Stimulated activated naive B cell treated with anti-CD40 and anti-IgM and Interleukin-4, amounts not matched to agents 10 μg/mL and 1 μg/mL and 100 μg/mL, for 72 hours (primary cell): ENCODE results near the gene COL16A1.

Experiments
- ATAC-seq, 2 donors: fragments of 150-1000 bp; cut with Tn5 transposase; replicated peaks; 2 replicates each; pipeline ENCODE4 v1.10.0; 2021; ENCODE audit warnings: moderate library complexity in 1 of 2
- DNase-seq: peaks from one replicate; pipeline ENCODE4 v3.0.0; 2021
- H3K27ac Mint-ChIP-seq: one replicate; pipeline ENCODE4 v1.8.0; 2022; ENCODE audit warnings: mild to moderate bottlenecking, mixed read lengths
- H3K27me3 Mint-ChIP-seq, 2 donors: one replicate each; pipeline ENCODE4 v1.8.0; 2022; ENCODE audit warnings: mixed read lengths in 2 of 2
- H3K36me3 Mint-ChIP-seq, 2 donors: one replicate each; pipeline ENCODE4 v1.8.0; 2022; ENCODE audit warnings: mixed read lengths in 2 of 2, mild to moderate bottlenecking in 1 of 2
- H3K4me1 Mint-ChIP-seq, 2 donors: one replicate each; pipeline ENCODE4 v1.8.0; 2022; ENCODE audit warnings: mixed read lengths in 2 of 2, mild to moderate bottlenecking in 1 of 2
- H3K4me3 Mint-ChIP-seq, 2 donors: one replicate each; pipeline ENCODE4 v1.8.0; 2022; ENCODE audit warnings: mild to moderate bottlenecking in 2 of 2, mixed read lengths in 2 of 2, moderate library complexity in 1 of 2
- H3K9me3 Mint-ChIP-seq, 2 donors: one replicate each; pipeline ENCODE4 v1.8.0; 2022; ENCODE audit warnings: mixed read lengths in 2 of 2, mild to moderate bottlenecking in 1 of 2

Gene COL16A1

GRCh38 chr1:31677401-31677800 is 26.4 kb downstream of the COL16A1 start:
- no peak overlapping the region for H3K27ac Mint-ChIP-seq
- H3K4me3 Mint-ChIP-seq: no peak overlapping the region
- no peak for ATAC-seq
- H3K27me3 Mint-ChIP-seq: peaks cover 21 to 38% of the 10 kb centered on the region in 2 donors
- no peaks in the 10 kb centered on the region for H3K36me3 Mint-ChIP-seq
- no peaks in the 10 kb centered on the region for H3K9me3 Mint-ChIP-seq
- no peak for DNase-seq
- no peaks in the 10 kb centered on the region for H3K4me1 Mint-ChIP-seq

- Mint-ChIP-seq H3K36me3 (no peaks in the 10 kb centered on the region), H3K4me1 (no peaks in the 10 kb centered on the region), H3K4me3 (no peak overlapping the region), H3K27me3 (peaks cover 30 to 34% of the 10 kb centered on the region in 2 donors), H3K27ac (no peak overlapping the region), H3K9me3 (no peaks in the 10 kb centered on the region)
- ATAC-seq (no peak), DNase-seq (no peak)
These were observed 28.1 kb downstream of the COL16A1 start for GRCh38 chr1:31675756-31676155.

GRCh38 chr1:31675161-31675560 is 28.7 kb downstream of the COL16A1 start:
- Mint-ChIP-seq H3K27me3 (peaks cover 29 to 34% of the 10 kb centered on the region in 2 donors), H3K4me3 (no peak overlapping the region), H3K9me3 (no peaks in the 10 kb centered on the region), H3K36me3 (no peaks in the 10 kb centered on the region), H3K27ac (no peak overlapping the region), H3K4me1 (peaks cover 3 to 4% of the 10 kb centered on the region in 2 donors)
- ATAC-seq (no peak), DNase-seq (no peak)

GRCh38 chr1:31674626-31675025 is 29.2 kb downstream of the COL16A1 start:
- peaks cover 33 to 39% of the 10 kb centered on the region in 2 donors for H3K27me3 Mint-ChIP-seq
- H3K27ac Mint-ChIP-seq: peak overlapping the region; percentile 66
- H3K4me3 Mint-ChIP-seq: no peak overlapping the region
- no peak for DNase-seq
- no peaks in the 10 kb centered on the region for H3K9me3 Mint-ChIP-seq
- H3K36me3 Mint-ChIP-seq: no peaks in the 10 kb centered on the region
- H3K4me1 Mint-ChIP-seq: peaks cover 7 to 9% of the 10 kb centered on the region in 2 donors
- ATAC-seq: no peak

GRCh38 chr1:31673433-31673832 is 30.4 kb downstream of the COL16A1 start:
- Mint-ChIP-seq H3K27me3 (peaks cover 44 to 47% of the 10 kb centered on the region in 2 donors), H3K27ac (no peak overlapping the region), H3K4me3 (no peak overlapping the region), H3K9me3 (no peaks in the 10 kb centered on the region), H3K36me3 (no peaks in the 10 kb centered on the region), H3K4me1 (peaks cover 10 to 12% of the 10 kb centered on the region in 2 donors)
- ATAC-seq: no peak
- no peak for DNase-seq

GRCh38 chr1:31672986-31673385 is 30.8 kb downstream of the COL16A1 start:
- Mint-ChIP-seq H3K27me3 (peaks cover 42 to 50% of the 10 kb centered on the region in 2 donors), H3K4me1 (peaks cover 10 to 12% of the 10 kb centered on the region in 2 donors), H3K4me3 (no peak overlapping the region), H3K36me3 (no peaks in the 10 kb centered on the region), H3K9me3 (no peaks in the 10 kb centered on the region), H3K27ac (no peak overlapping the region)
- DNase-seq (no peak), ATAC-seq (no peak)

GRCh38 chr1:31671561-31672201 is 32.1 kb downstream of the COL16A1 start:
- H3K9me3 Mint-ChIP-seq: no peaks in the 10 kb centered on the region
- no peak overlapping the region for H3K4me3 Mint-ChIP-seq
- H3K27ac Mint-ChIP-seq: no peak overlapping the region
- peaks cover 10 to 12% of the 10 kb centered on the region in 2 donors for H3K4me1 Mint-ChIP-seq
- H3K36me3 Mint-ChIP-seq: no peaks in the 10 kb centered on the region
- DNase-seq (no peak), ATAC-seq (no peak)
- peaks cover 39 to 50% of the 10 kb centered on the region in 2 donors for H3K27me3 Mint-ChIP-seq

GRCh38 chr1:31671147-31671546 is 32.7 kb downstream of the COL16A1 start:
- ATAC-seq: no peak
- Mint-ChIP-seq H3K27ac (no peak overlapping the region), H3K27me3 (peaks cover 39 to 50% of the 10 kb centered on the region in 2 donors), H3K4me3 (no peak overlapping the region), H3K4me1 (peaks cover 10 to 12% of the 10 kb centered on the region in 2 donors), H3K9me3 (no peaks in the 10 kb centered on the region), H3K36me3 (no peaks in the 10 kb centered on the region)
- no peak for DNase-seq

GRCh38 chr1:31670593-31670964 is 33.2 kb downstream of the COL16A1 start:
- Mint-ChIP-seq H3K36me3 (no peaks in the 10 kb centered on the region), H3K27me3 (peaks cover 39 to 44% of the 10 kb centered on the region in 2 donors), H3K4me1 (peaks cover 10 to 12% of the 10 kb centered on the region in 2 donors), H3K4me3 (peak overlapping the region in 1 of 2 donors; percentile 75), H3K9me3 (no peaks in the 10 kb centered on the region), H3K27ac (no peak overlapping the region)
- ATAC-seq (no peak), DNase-seq (no peak)

- H3K4me1 Mint-ChIP-seq: peaks cover 10 to 12% of the 10 kb centered on the region in 2 donors
- ATAC-seq (peak; percentile 61 to 67), DNase-seq (peak; percentile 9)
- peak overlapping the region; percentile 48 to 75 for H3K4me3 Mint-ChIP-seq
- H3K27me3 Mint-ChIP-seq: peaks cover 38 to 39% of the 10 kb centered on the region in 2 donors
- H3K36me3 Mint-ChIP-seq: no peaks in the 10 kb centered on the region
- H3K9me3 Mint-ChIP-seq: no peaks in the 10 kb centered on the region
- H3K27ac Mint-ChIP-seq: peak overlapping the region; percentile 6
These were observed 33.8 kb downstream of the COL16A1 start for GRCh38 chr1:31669786-31670592.

- DNase-seq (no peak), ATAC-seq (no peak)
- H3K27me3 Mint-ChIP-seq: peaks cover 32 to 34% of the 10 kb centered on the region in 2 donors
- H3K27ac Mint-ChIP-seq: no peak overlapping the region
- H3K9me3 Mint-ChIP-seq: no peaks in the 10 kb centered on the region
- no peaks in the 10 kb centered on the region for H3K36me3 Mint-ChIP-seq
- H3K4me1 Mint-ChIP-seq: peaks cover 10 to 12% of the 10 kb centered on the region in 2 donors
- peak overlapping the region in 1 of 2 donors; percentile 31 for H3K4me3 Mint-ChIP-seq
These were observed 34.4 kb downstream of the COL16A1 start for GRCh38 chr1:31669433-31669785.

- no peaks in the 10 kb centered on the region for H3K36me3 Mint-ChIP-seq
- no peak for DNase-seq
- H3K27ac Mint-ChIP-seq: no peak overlapping the region
- H3K27me3 Mint-ChIP-seq: peaks cover 32% of the 10 kb centered on the region in 2 donors
- no peaks in the 10 kb centered on the region for H3K9me3 Mint-ChIP-seq
- H3K4me1 Mint-ChIP-seq: peaks cover 10 to 16% of the 10 kb centered on the region in 2 donors
- no peak overlapping the region for H3K4me3 Mint-ChIP-seq
- no peak for ATAC-seq
These were observed 35.4 kb downstream of the COL16A1 start for GRCh38 chr1:31668303-31668883.

- Mint-ChIP-seq H3K4me3 (no peak overlapping the region), H3K9me3 (no peaks in the 10 kb centered on the region), H3K27ac (no peak overlapping the region), H3K36me3 (no peaks in the 10 kb centered on the region), H3K4me1 (peaks cover 10 to 16% of the 10 kb centered on the region in 2 donors), H3K27me3 (peaks cover 36 to 41% of the 10 kb centered on the region in 2 donors)
- ATAC-seq (no peak), DNase-seq (no peak)
These were observed 36.6 kb downstream of the COL16A1 start for GRCh38 chr1:31667065-31667785.

GRCh38 chr1:31666263-31666963 is 37.4 kb downstream of the COL16A1 start:
- peaks cover 10 to 16% of the 10 kb centered on the region in 2 donors for H3K4me1 Mint-ChIP-seq
- no peak for ATAC-seq
- H3K27ac Mint-ChIP-seq: no peak overlapping the region
- peaks cover 30 to 41% of the 10 kb centered on the region in 2 donors for H3K27me3 Mint-ChIP-seq
- no peaks in the 10 kb centered on the region for H3K9me3 Mint-ChIP-seq
- no peak overlapping the region for H3K4me3 Mint-ChIP-seq
- DNase-seq: no peak
- H3K36me3 Mint-ChIP-seq: no peaks in the 10 kb centered on the region
